ENCODE data around the gene GPR18. TPM values are rescaled to one million over a fixed set of nuclear protein-coding genes. Genes with fewer than 3 reads are reported as not detected.

Gene GPR18
- total RNA-seq, 1 experiment from 2014 or later: not detected

DNA sequence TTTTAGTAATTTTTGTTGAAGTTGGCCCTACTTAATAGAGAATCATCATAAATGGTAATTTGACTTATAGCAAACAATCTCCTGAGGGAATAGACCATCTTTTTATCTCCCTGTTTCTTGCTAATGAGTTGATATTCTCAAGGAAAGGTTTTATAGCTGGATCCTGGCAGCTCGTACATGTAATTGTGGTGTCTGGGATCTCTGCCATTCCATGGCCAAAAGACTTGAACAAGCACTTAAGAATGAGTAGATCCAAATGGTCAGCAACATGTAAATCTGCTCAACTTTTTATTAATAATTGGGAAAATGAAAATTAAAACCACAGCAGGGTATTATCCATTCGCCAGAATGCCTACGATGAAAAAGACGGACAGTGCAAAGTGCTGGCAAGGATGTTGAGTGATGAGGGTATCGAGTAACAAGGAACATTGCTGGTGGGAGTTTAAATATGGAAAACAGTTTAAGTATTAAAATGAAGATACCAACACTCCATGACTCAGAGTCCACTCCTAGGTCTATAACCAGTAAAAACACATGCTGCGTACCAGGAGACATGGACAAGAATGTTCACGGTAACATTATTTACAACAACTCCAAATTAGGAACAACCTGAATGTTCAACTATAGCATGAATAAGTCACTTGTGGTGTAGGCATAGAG is 5.1 kb upstream of the GPR18 start:
- H3K27me3 ChIP-seq (replicated peaks; ENCODE audit: insufficient read depth, low read depth, low read length, poor library complexity): no peaks in the 10 kb centered on the region
- no peaks in the 10 kb centered on the region for H3K36me3 ChIP-seq (ENCODE audit: insufficient read depth, low read length, poor library complexity, severe bottlenecking)
- POLR2A ChIA-PET (ENCODE audit: low non-redundant PET): no interaction called here
- no TSS peak for BruUV-seq (replicated peaks)
- no peak overlapping the region for H3K27ac ChIP-seq (ENCODE audit: low read depth, low read length, poor library complexity, severe bottlenecking)
- intact Hi-C loops (cut with micrococcal nuclease; ENCODE audit: unreplicated experiment): loop anchor here (10.0 kb wide), 1 partner anchor 418 kb away; no protein-coding TSS in a partner anchor
- CTCF ChIA-PET: no interaction called here
- no peaks in the 10 kb centered on the region for H3K9me3 ChIP-seq (ENCODE audit: low read depth, low read length, poor library complexity, severe bottlenecking)
- no peak overlapping the region for H3K4me3 ChIP-seq (ENCODE audit: low read depth, low read length, poor library complexity, severe bottlenecking)
- peaks cover 3% of the 10 kb centered on the region for H3K4me1 ChIP-seq (ENCODE audit: insufficient read depth, low read length, poor library complexity, severe bottlenecking)
- TF ChIP-seq, protein P1, sequence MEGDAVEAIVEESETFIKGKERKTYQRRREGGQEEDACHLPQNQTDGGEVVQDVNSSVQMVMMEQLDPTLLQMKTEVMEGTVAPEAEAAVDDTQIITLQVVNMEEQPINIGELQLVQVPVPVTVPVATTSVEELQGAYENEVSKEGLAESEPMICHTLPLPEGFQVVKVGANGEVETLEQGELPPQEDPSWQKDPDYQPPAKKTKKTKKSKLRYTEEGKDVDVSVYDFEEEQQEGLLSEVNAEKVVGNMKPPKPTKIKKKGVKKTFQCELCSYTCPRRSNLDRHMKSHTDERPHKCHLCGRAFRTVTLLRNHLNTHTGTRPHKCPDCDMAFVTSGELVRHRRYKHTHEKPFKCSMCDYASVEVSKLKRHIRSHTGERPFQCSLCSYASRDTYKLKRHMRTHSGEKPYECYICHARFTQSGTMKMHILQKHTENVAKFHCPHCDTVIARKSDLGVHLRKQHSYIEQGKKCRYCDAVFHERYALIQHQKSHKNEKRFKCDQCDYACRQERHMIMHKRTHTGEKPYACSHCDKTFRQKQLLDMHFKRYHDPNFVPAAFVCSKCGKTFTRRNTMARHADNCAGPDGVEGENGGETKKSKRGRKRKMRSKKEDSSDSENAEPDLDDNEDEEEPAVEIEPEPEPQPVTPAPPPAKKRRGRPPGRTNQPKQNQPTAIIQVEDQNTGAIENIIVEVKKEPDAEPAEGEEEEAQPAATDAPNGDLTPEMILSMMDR (conservative IDR thresholded peaks at IDR 0.05; ENCODE audit: low read depth, low read length): no peak
- no peak for TF ChIP-seq EZH2 (IDR thresholded peaks at IDR 0.05; ENCODE audit: borderline replicate concordance, low read depth, low read length, poor library complexity, severe bottlenecking)
- DNase-seq (ENCODE audit: low spot score): no peak

DNA sequence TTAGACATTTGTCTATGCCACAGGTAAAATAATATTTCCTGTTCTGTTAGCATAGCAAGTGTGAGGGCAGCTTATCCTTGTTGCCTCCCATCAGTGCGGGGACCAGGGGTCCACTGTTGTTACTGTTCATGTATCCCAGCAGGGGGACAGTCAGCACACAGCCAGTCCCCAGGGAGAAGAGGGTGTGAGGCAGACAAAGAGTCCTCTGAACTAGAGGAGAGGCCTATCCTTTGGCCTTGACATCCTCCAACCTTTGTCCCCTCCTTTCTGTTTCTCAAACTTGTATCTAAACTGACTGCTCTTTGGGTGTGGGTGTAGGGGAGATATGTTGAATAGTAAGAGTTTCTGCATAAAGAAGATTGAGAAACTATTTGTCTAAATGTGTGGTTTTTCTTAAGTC is 2.9 kb upstream of the GPR18 start:
- POLR2A ChIA-PET (ENCODE audit: low non-redundant PET): no interaction called here
- Histone ChIP-seq H3K27me3 (replicated peaks; ENCODE audit: insufficient read depth, low read depth, low read length, poor library complexity) (no peaks in the 10 kb centered on the region), H3K9me3 (ENCODE audit: low read depth, low read length, poor library complexity, severe bottlenecking) (no peaks in the 10 kb centered on the region), H3K4me1 (ENCODE audit: insufficient read depth, low read length, poor library complexity, severe bottlenecking) (peaks cover 8% of the 10 kb centered on the region), H3K27ac (ENCODE audit: low read depth, low read length, poor library complexity, severe bottlenecking) (no peak overlapping the region), H3K4me3 (ENCODE audit: low read depth, low read length, poor library complexity, severe bottlenecking) (no peak overlapping the region), H3K36me3 (ENCODE audit: insufficient read depth, low read length, poor library complexity, severe bottlenecking) (no peaks in the 10 kb centered on the region)
- DNase-seq (ENCODE audit: low spot score): peak; percentile 15
- CTCF ChIA-PET: no interaction called here
- BruUV-seq (replicated peaks): no TSS peak
- TF ChIP-seq, protein P1 (conservative IDR thresholded peaks at IDR 0.05; ENCODE audit: low read depth, low read length): no peak
- no peak for TF ChIP-seq EZH2 (IDR thresholded peaks at IDR 0.05; ENCODE audit: borderline replicate concordance, low read depth, low read length, poor library complexity, severe bottlenecking)
- intact Hi-C loops (cut with micrococcal nuclease; ENCODE audit: unreplicated experiment): loop anchor here (10.0 kb wide), 1 partner anchor 416 kb away; no protein-coding TSS in a partner anchor

DNA sequence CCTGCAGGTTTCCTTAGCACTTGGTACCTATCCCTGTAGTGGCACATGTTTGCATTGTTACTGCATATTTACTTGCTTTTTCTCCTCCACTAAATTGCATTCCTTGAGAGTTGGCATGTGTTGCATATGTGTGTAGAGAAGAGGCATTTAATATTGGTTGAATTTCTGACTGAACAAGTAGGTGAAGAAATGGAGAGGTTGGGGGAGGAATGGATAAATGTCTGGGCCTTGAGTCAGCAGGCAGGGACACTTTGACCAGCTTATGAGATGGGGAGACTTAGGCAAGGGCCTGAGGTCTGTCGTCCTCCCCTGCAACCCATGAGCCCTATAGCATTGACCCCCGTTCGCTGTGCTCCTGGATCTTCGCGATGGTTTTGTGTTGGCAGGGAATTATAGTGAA is 2.0 kb upstream of the GPR18 start:
- DNase-seq (ENCODE audit: low spot score): no peak
- TF ChIP-seq, protein P1 (conservative IDR thresholded peaks at IDR 0.05; ENCODE audit: low read depth, low read length): no peak
- no peak for TF ChIP-seq EZH2 (IDR thresholded peaks at IDR 0.05; ENCODE audit: borderline replicate concordance, low read depth, low read length, poor library complexity, severe bottlenecking)
- intact Hi-C loops (cut with micrococcal nuclease; ENCODE audit: unreplicated experiment): loop anchor here (10.0 kb wide), 1 partner anchor 415 kb away; no protein-coding TSS in a partner anchor
- H3K9me3 ChIP-seq (ENCODE audit: low read depth, low read length, poor library complexity, severe bottlenecking): no peaks in the 10 kb centered on the region
- no TSS peak for BruUV-seq (replicated peaks)
- no peak overlapping the region for H3K27ac ChIP-seq (ENCODE audit: low read depth, low read length, poor library complexity, severe bottlenecking)
- H3K4me3 ChIP-seq (ENCODE audit: low read depth, low read length, poor library complexity, severe bottlenecking): no peak overlapping the region
- peaks cover 8% of the 10 kb centered on the region for H3K4me1 ChIP-seq (ENCODE audit: insufficient read depth, low read length, poor library complexity, severe bottlenecking)
- ChIA-PET CTCF (no interaction called here), POLR2A (ENCODE audit: low non-redundant PET) (no interaction called here)
- no peaks in the 10 kb centered on the region for H3K27me3 ChIP-seq (replicated peaks; ENCODE audit: insufficient read depth, low read depth, low read length, poor library complexity)
- H3K36me3 ChIP-seq (ENCODE audit: insufficient read depth, low read length, poor library complexity, severe bottlenecking): peaks cover under 1% of the 10 kb centered on the region
